Measurements from ENCODE around the gene RAB3C. TPM values are rescaled to one million over a fixed set of nuclear protein-coding genes. Genes with fewer than 3 reads are reported as not detected.

Gene RAB3C
- polyA plus RNA-seq, 1 donor (not counting 4 experiments of a cell fraction or from before 2014, with no cell fraction given), result not detected

DNA sequence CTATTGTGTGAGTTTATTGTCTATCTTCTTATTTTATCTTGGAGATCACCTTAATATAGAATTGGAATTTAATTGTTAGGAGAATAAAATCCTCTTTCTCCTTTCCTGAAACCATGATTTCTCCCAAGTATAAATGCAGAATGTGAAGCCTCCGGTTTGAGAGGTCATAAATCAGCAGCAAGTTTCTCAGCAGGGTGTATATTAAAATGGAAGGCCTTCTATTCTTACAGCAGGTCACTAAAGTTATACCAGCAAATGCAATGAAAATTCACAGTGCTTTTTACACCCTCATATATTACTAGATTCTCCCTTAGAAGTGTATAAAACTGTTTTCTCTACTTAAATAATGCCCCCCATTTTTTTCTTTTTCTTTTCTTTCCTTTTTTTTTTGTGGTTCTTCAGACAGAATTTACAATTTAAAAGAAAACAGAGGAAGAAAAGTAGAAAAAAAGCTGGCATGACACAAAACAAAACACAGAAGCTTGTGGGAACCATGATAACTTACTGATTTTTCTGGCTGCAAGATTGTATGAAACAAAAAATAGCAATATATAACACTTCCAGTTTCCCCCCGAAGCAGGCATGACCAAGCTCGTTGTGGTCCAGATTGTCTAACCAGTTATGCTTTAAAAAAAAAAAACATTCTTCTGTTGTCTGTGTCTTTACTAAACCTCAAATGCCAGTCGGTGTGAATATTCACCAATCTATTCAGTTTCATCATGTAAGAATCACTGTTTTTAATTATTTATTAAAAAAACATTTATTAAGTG is 211.2 kb downstream of the RAB3C start:
- H4K20me1 ChIP-seq (ENCODE audit: control insufficient read depth, extremely low read depth, insufficient read depth, low read length), result no peaks in the 10 kb centered on the region
- no peak for DNase-seq (ENCODE audit: low read depth, low spot score)
- no peaks in the 10 kb centered on the region for H3K79me2 ChIP-seq (ENCODE audit: control insufficient read depth, insufficient read depth, low read length)
- H3K4me2 ChIP-seq (ENCODE audit: control insufficient read depth, extremely low read depth, insufficient read depth, low read depth, low read length), result no peak overlapping the region
- dilution Hi-C loops (cut with MboI; ENCODE audit: extremely low pct_ligation_motif_present, low sequenced_read_pairs), result no loop called here
- H3K9me1 ChIP-seq (ENCODE audit: control insufficient read depth, extremely low read depth, insufficient read depth, low read length), result no peaks in the 10 kb centered on the region
- no peak for FAIRE-seq
- no peak overlapping the region for H3K9ac ChIP-seq (ENCODE audit: control insufficient read depth, extremely low read depth, insufficient read depth, low read length)
- no peak overlapping the region for H3K4me3 ChIP-seq (ENCODE audit: control insufficient read depth in 2 of 3, extremely low read depth in 1 of 3, insufficient read depth in 2 of 3, low read depth in 1 of 3, low read length in 3 of 3)
- no peaks in the 10 kb centered on the region for H3K36me3 ChIP-seq (ENCODE audit: control insufficient read depth in 2 of 2, extremely low read depth in 1 of 2, insufficient read depth in 2 of 2, low read length in 2 of 2)
- no peak overlapping the region for H3K27ac ChIP-seq (ENCODE audit: control insufficient read depth, insufficient read depth, low read length)
- H2AFZ ChIP-seq (ENCODE audit: control insufficient read depth, low read length), result no peak overlapping the region
- TF ChIP-seq, protein P1, sequence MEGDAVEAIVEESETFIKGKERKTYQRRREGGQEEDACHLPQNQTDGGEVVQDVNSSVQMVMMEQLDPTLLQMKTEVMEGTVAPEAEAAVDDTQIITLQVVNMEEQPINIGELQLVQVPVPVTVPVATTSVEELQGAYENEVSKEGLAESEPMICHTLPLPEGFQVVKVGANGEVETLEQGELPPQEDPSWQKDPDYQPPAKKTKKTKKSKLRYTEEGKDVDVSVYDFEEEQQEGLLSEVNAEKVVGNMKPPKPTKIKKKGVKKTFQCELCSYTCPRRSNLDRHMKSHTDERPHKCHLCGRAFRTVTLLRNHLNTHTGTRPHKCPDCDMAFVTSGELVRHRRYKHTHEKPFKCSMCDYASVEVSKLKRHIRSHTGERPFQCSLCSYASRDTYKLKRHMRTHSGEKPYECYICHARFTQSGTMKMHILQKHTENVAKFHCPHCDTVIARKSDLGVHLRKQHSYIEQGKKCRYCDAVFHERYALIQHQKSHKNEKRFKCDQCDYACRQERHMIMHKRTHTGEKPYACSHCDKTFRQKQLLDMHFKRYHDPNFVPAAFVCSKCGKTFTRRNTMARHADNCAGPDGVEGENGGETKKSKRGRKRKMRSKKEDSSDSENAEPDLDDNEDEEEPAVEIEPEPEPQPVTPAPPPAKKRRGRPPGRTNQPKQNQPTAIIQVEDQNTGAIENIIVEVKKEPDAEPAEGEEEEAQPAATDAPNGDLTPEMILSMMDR (optimal IDR thresholded peaks at IDR 0.05 in 1 of 3, IDR thresholded peaks at IDR 0.05 in 1 of 3, conservative IDR thresholded peaks at IDR 0.05 in 1 of 3; ENCODE audit: extremely low read depth in 1 of 3, insufficient read depth in 2 of 3, low read length in 3 of 3), result no peak
- TF ChIP-seq EZH2 (IDR thresholded peaks at IDR 0.05; ENCODE audit: low read length), result no peak
- no peaks in the 10 kb centered on the region for H3K27me3 ChIP-seq (ENCODE audit: control insufficient read depth, extremely low read depth, insufficient read depth, low read length)
- no peaks in the 10 kb centered on the region for H3K4me1 ChIP-seq (ENCODE audit: control insufficient read depth, extremely low read depth, insufficient read depth, low read length)
- H3K9me3 ChIP-seq (ENCODE audit: control insufficient read depth, low read depth, low read length), result no peaks in the 10 kb centered on the region

GRCh38 chr5:58794875-58795274 is 212.0 kb downstream of the RAB3C start:
- TF ChIP-seq, protein P1 (optimal IDR thresholded peaks at IDR 0.05 in 1 of 3, IDR thresholded peaks at IDR 0.05 in 1 of 3, conservative IDR thresholded peaks at IDR 0.05 in 1 of 3; ENCODE audit: extremely low read depth in 1 of 3, insufficient read depth in 2 of 3, low read length in 3 of 3), result no peak
- TF ChIP-seq EZH2 (IDR thresholded peaks at IDR 0.05; ENCODE audit: low read length), result no peak
- DNase-seq (ENCODE audit: low read depth, low spot score) (no peak), FAIRE-seq (no peak)
- no peaks in the 10 kb centered on the region for H4K20me1 ChIP-seq (ENCODE audit: control insufficient read depth, extremely low read depth, insufficient read depth, low read length)
- H3K9me1 ChIP-seq (ENCODE audit: control insufficient read depth, extremely low read depth, insufficient read depth, low read length), result no peaks in the 10 kb centered on the region
- no peak overlapping the region for H3K4me2 ChIP-seq (ENCODE audit: control insufficient read depth, extremely low read depth, insufficient read depth, low read depth, low read length)
- no peaks in the 10 kb centered on the region for H3K9me3 ChIP-seq (ENCODE audit: control insufficient read depth, low read depth, low read length)
- no peaks in the 10 kb centered on the region for H3K36me3 ChIP-seq (ENCODE audit: control insufficient read depth in 2 of 2, extremely low read depth in 1 of 2, insufficient read depth in 2 of 2, low read length in 2 of 2)
- H3K79me2 ChIP-seq (ENCODE audit: control insufficient read depth, insufficient read depth, low read length), result no peaks in the 10 kb centered on the region
- H3K27ac ChIP-seq (ENCODE audit: control insufficient read depth, insufficient read depth, low read length), result no peak overlapping the region
- no peak overlapping the region for H3K4me3 ChIP-seq (ENCODE audit: control insufficient read depth in 2 of 3, extremely low read depth in 1 of 3, insufficient read depth in 2 of 3, low read depth in 1 of 3, low read length in 3 of 3)
- no peak overlapping the region for H3K9ac ChIP-seq (ENCODE audit: control insufficient read depth, extremely low read depth, insufficient read depth, low read length)
- dilution Hi-C loops (cut with MboI; ENCODE audit: extremely low pct_ligation_motif_present, low sequenced_read_pairs), result no loop called here
- no peaks in the 10 kb centered on the region for H3K27me3 ChIP-seq (ENCODE audit: control insufficient read depth, extremely low read depth, insufficient read depth, low read length)
- no peaks in the 10 kb centered on the region for H3K4me1 ChIP-seq (ENCODE audit: control insufficient read depth, extremely low read depth, insufficient read depth, low read length)
- H2AFZ ChIP-seq (ENCODE audit: control insufficient read depth, low read length), result no peak overlapping the region
